GM10266 (cell line): ENCODE data around the gene ADGRA1.

Experiments
- DNase-seq: peaks from one replicate; pipeline ENCODE4 v3.0.0; 2012; ENCODE audit errors: extremely low spot score
- CTCF ChIP-seq: IDR thresholded peaks from 2 replicates; pipeline ENCODE4 v1.5.1; 2012; ENCODE audit warnings: mild to moderate bottlenecking, low read depth; ENCODE audit not compliant: control insufficient read depth, insufficient read depth; ENCODE audit errors: missing control alignments

ADGRA1 gene

GRCh38 chr10:133056651-133057178 is 31.0 kb upstream of the ADGRA1 start:
- no peak for TF ChIP-seq CTCF
- DNase-seq = no peak

- no peak for TF ChIP-seq CTCF
- DNase-seq = no peak
Measured at GRCh38 chr10:133058331-133059092, 29.2 kb upstream of the ADGRA1 start.

GRCh38 chr10:133059093-133059470 is 28.6 kb upstream of the ADGRA1 start:
- no peak for TF ChIP-seq CTCF
- DNase-seq = no peak

- no peak for DNase-seq
- TF ChIP-seq CTCF = no peak
Measured at GRCh38 chr10:133059571-133059970, 28.2 kb upstream of the ADGRA1 start.

- no peak for DNase-seq
Measured at GRCh38 chr10:133060022-133060421, 27.7 kb upstream of the ADGRA1 start.

GRCh38 chr10:133060466-133060865 is 27.3 kb upstream of the ADGRA1 start:
- TF ChIP-seq CTCF = no peak
- DNase-seq = no peak

More at GRCh38 chr10:133060022-133060421, 27.7 kb upstream of the ADGRA1 start:
- TF ChIP-seq CTCF = no peak

GRCh38 chr10:133060881-133061280 is 26.8 kb upstream of the ADGRA1 start:
- no peak for TF ChIP-seq CTCF
- DNase-seq = no peak
